ENCODE results near the gene PDSS2. TPM values are rescaled to one million over a fixed set of nuclear protein-coding genes. Genes with fewer than 3 reads are reported as not detected.
"Not testable (repeated sequence)": the region's sequence is repeated elsewhere in the genome, so short reads cannot be mapped to it uniquely, and the experiment has no call there.

PDSS2 gene
- total RNA-seq, 4 donors from 2014 or later = 2.3 to 16.9 (median 10.7) TPM

DNA sequence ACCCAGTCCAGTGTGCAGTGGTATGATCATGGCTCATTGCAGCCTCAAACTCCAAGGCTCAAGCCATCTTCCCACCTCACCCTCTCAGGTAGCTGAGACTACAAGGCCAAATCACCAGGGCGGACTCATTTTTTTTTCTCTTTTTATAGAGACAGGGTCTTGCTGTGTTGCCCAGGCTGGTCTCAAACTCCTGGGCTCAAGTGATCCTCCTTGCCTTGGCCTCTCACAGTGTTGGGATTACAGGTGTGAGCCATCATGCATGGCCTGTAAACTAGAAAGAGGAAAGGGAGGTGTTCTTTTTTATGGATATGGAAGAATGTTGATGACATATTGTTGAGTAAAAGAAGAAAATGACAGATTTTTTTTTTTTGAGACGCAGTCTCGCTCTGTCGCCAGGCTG, 339.0 kb downstream of the PDSS2 start:
- Histone ChIP-seq H3K27me3 (no peaks in the 10 kb centered on the region), H3K27ac (no peak overlapping the region), H3K9me3 (no peaks in the 10 kb centered on the region), H3K36me3 (no peaks in the 10 kb centered on the region), H3K4me1 (peaks cover 0 to 9% of the 10 kb centered on the region in 2 donors), H3K4me3 (no peak overlapping the region)
- no peak for DNase-seq
- TF ChIP-seq POLR2A (IDR thresholded peaks at IDR 0.05) = no peak
- TF ChIP-seq, protein P1, sequence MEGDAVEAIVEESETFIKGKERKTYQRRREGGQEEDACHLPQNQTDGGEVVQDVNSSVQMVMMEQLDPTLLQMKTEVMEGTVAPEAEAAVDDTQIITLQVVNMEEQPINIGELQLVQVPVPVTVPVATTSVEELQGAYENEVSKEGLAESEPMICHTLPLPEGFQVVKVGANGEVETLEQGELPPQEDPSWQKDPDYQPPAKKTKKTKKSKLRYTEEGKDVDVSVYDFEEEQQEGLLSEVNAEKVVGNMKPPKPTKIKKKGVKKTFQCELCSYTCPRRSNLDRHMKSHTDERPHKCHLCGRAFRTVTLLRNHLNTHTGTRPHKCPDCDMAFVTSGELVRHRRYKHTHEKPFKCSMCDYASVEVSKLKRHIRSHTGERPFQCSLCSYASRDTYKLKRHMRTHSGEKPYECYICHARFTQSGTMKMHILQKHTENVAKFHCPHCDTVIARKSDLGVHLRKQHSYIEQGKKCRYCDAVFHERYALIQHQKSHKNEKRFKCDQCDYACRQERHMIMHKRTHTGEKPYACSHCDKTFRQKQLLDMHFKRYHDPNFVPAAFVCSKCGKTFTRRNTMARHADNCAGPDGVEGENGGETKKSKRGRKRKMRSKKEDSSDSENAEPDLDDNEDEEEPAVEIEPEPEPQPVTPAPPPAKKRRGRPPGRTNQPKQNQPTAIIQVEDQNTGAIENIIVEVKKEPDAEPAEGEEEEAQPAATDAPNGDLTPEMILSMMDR (IDR thresholded peaks at IDR 0.05) = no peak
- intact Hi-C loops (cut with DNase I; ENCODE audit: low total_unique reads) = no loop called here

DNA sequence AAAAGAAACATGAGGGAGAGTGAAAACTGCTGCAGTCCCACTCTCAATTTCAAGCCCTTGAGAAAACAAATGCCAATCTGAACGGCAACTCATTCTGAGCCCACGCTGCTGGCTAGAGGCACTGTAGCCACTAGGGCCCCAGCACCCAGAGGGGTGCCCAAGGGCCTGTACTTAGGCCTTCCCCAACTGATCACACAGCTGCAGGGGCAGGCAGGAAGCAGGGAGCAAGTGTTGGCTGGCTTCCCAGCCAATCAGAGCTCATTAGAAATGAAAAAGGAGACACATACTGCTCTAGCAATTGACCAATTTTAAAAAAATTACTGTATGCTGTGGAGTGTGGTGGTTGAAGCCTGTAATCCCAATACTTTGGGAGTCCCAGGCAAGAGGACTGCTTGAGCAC, 340.4 kb downstream of the PDSS2 start:
- no peak for TF ChIP-seq POLR2A (IDR thresholded peaks at IDR 0.05)
- TF ChIP-seq, protein P1 (IDR thresholded peaks at IDR 0.05) = no peak
- DNase-seq = no peak
- Histone ChIP-seq H3K9me3 (no peaks in the 10 kb centered on the region), H3K27ac (no peak overlapping the region), H3K36me3 (no peaks in the 10 kb centered on the region), H3K4me1 (peaks cover 0 to 9% of the 10 kb centered on the region in 2 donors), H3K4me3 (no peak overlapping the region), H3K27me3 (no peaks in the 10 kb centered on the region)
- intact Hi-C loops (cut with DNase I; ENCODE audit: low total_unique reads) = no loop called here

DNA sequence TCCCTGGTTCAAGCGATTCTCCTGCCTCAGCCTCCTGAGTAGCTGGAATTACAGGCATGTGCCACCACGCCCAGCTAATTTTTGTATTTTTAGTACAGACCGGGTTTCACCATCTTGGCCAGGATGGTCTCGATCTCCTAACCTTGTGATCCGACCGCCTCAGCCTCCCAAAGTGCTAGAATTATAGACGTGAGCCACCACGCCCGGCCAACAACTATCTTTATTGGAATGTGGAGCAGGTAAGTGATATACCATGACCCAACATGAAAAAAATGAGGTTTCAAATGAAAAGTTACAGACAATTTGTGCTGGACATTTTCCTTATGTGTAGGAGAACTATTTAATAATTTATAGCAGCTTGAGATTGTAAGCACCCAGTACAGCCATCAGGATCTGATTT, 340.8 kb downstream of the PDSS2 start:
- DNase-seq; intact Hi-C loops (cut with DNase I; ENCODE audit: low total_unique reads): not testable (repeated sequence)

DNA sequence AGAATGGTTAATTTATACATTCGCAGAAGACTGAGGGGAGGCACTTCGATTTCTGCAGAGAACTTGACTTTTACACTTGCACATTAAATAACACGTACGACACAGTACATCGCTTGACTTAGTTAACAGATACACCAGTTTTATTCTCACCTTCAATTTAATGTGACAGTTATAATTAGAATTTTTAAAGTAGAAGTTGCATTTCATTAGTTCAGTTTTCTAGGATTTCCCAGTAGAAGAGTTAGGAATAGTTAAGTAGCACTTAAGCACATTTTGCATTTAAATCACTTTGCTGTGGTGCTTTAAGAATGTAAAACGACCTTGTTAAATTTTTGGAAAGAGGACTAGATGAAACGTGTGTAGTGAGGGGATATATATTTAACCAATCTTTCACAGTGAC, 342.4 kb downstream of the PDSS2 start:
- Histone ChIP-seq H3K27me3 (no peaks in the 10 kb centered on the region), H3K4me1 (peaks cover 0 to 15% of the 10 kb centered on the region in 2 donors), H3K9me3 (no peaks in the 10 kb centered on the region), H3K27ac (no peak overlapping the region), H3K36me3 (no peaks in the 10 kb centered on the region), H3K4me3 (no peak overlapping the region)
- intact Hi-C loops (cut with DNase I; ENCODE audit: low total_unique reads) = no loop called here
- no peak for TF ChIP-seq POLR2A (IDR thresholded peaks at IDR 0.05)
- TF ChIP-seq, protein P1 (IDR thresholded peaks at IDR 0.05) = no peak
- DNase-seq = no peak

More for the DNA sequence above, 340.8 kb downstream of the PDSS2 start:
- not testable (repeated sequence) for H3K36me3 ChIP-seq, H3K27ac ChIP-seq, H3K27me3 ChIP-seq, H3K9me3 ChIP-seq, H3K4me3 ChIP-seq
- peaks cover 0 to 13% of the 10 kb centered on the region in 2 donors for H3K4me1 ChIP-seq

DNA sequence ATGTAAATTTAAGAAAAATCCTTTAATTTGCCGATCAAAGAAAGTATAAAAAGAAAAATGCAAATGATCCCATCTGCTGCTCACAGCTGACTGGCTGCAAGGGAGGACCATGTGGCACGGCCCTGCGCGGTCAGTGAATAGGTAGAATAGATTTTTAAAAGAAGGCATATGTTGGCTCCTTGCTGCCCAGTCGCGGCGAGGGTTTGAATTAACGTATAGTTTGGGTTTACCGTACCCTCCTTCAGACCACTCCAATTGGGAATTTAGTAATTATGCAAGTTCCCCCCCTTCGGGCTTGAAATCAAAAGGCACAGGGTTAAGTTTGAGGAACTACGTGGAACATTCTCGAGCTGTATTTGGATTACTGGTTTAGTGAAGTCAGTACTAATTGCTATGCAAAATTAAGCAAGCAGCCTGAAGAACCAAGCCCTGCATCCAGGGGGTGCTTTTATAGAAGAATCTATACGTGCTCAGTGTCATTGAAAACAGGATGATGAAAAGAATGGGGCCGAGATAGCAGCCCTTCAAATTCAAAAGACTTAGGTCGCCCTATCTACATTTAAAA, 343.0 kb downstream of the PDSS2 start:
- DNase-seq = no peak
- peak overlapping the region; percentile 41 to 80 for H3K4me3 ChIP-seq
- no peak overlapping the region for H3K27ac ChIP-seq
- TF ChIP-seq, protein P1 (IDR thresholded peaks at IDR 0.05) = no peak
- no peak for TF ChIP-seq POLR2A (IDR thresholded peaks at IDR 0.05)
- peaks cover 0 to 15% of the 10 kb centered on the region in 2 donors for H3K4me1 ChIP-seq
- intact Hi-C loops (cut with DNase I; ENCODE audit: low total_unique reads) = no loop called here
- no peaks in the 10 kb centered on the region for H3K36me3 ChIP-seq
- H3K9me3 ChIP-seq = no peaks in the 10 kb centered on the region
- no peaks in the 10 kb centered on the region for H3K27me3 ChIP-seq
